Measurements from ENCODE around the gene HSPB7.

HSPB7 gene

DNA sequence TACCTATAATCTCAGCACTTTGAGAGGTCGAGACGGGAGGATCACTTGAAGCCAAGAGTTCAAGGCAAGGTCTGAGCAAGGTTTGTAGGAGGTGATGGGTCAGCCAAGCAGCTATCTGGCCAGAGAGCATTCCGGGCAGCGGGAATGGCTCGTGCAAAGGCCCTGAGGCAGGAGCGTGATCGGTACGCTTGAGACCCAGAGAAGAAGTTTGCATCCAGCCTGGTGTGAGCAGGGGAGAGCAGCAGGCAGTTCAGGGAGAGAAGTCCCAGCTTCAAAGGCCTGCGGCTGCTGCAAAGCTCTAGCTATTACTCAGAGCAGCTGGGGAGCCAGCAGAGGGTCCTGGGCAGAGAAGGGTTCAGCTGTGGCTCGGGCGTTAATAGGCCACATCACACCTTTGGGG, 18.9 kb downstream of the HSPB7 start:
- no peak for DNase-seq (ENCODE audit: low spot score)
- in situ Hi-C loops (cut with MboI; ENCODE audit: low sequenced_read_pairs, unreplicated experiment), result loop anchor here (25.0 kb wide), 1 partner anchor 187 kb away; the partner anchor contains the start of gene UQCRHL

DNA sequence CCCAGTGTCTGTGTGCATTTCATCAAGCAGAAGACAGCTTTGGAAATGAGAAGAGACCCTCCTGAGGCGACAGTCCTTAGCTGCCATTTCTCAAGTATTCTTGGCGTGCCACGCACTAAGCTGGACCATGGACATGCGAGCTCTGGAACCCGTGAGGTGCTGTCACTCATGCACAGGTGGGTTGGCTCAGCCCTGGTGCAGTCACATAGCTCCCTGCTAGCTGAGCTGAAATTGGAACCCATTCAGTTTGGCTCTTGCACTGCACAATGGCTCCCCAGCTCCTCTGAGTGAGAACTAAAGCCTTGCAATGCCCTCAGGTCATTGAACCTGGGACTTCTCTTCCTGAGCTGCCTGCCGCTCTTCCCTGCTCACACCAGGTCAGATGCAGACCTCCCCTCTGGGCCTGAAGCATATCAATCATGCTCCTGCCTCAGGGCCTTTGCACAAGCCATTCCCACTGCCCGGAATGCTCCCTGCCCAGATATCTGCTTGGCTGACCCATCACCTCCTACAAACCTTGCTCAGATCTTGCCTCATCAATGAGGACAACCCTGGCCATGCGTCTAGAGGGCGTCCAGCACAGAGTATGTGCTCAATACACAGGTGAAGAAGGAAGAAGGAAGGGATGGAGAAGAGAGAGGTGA, 20.1 kb downstream of the HSPB7 start:
- in situ Hi-C loops (cut with MboI; ENCODE audit: low sequenced_read_pairs, unreplicated experiment), result loop anchor here (25.0 kb wide), 1 partner anchor 185 kb away; the partner anchor contains the start of gene UQCRHL
- DNase-seq (ENCODE audit: low spot score), result no peak
- TF ChIP-seq, protein P1, sequence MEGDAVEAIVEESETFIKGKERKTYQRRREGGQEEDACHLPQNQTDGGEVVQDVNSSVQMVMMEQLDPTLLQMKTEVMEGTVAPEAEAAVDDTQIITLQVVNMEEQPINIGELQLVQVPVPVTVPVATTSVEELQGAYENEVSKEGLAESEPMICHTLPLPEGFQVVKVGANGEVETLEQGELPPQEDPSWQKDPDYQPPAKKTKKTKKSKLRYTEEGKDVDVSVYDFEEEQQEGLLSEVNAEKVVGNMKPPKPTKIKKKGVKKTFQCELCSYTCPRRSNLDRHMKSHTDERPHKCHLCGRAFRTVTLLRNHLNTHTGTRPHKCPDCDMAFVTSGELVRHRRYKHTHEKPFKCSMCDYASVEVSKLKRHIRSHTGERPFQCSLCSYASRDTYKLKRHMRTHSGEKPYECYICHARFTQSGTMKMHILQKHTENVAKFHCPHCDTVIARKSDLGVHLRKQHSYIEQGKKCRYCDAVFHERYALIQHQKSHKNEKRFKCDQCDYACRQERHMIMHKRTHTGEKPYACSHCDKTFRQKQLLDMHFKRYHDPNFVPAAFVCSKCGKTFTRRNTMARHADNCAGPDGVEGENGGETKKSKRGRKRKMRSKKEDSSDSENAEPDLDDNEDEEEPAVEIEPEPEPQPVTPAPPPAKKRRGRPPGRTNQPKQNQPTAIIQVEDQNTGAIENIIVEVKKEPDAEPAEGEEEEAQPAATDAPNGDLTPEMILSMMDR (IDR thresholded peaks at IDR 0.05; ENCODE audit: borderline replicate concordance, control extremely low read depth, extremely low read depth, insufficient read depth, missing control alignments), result no peak

More for the DNA sequence above, 18.9 kb downstream of the HSPB7 start:
- TF ChIP-seq, protein P1 (IDR thresholded peaks at IDR 0.05; ENCODE audit: borderline replicate concordance, control extremely low read depth, extremely low read depth, insufficient read depth, missing control alignments), result no peak

DNA sequence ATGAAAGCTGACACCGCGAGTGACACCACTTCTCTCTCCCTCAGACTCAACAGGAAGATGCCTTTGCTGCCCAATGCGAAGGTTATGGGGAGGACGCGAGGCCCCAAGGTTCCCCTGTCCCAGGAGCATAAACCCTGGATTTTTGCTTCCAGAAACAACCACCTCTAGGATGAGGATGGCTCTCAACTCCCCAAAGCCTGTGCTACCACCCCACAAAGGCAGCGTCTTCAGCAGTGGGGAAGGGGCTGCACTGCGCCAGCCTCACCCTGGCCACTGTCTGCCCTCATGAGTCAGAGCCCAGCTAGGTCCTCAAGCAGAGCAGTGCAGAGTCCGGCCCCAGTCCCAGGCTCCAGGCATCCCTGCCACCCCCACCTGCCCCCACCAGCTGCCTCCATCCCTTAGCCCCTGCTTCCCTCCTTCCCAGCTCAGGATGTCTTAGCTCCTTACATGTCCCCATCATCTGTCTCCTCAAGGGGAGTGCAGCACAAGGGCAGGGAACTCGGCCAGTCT, 20.7 kb downstream of the HSPB7 start:
- no peak for DNase-seq (ENCODE audit: low spot score)
- in situ Hi-C loops (cut with MboI; ENCODE audit: low sequenced_read_pairs, unreplicated experiment), result loop anchor here (25.0 kb wide), 1 partner anchor 185 kb away; the partner anchor contains the start of gene UQCRHL
- TF ChIP-seq, protein P1 (IDR thresholded peaks at IDR 0.05; ENCODE audit: borderline replicate concordance, control extremely low read depth, extremely low read depth, insufficient read depth, missing control alignments), result no peak

DNA sequence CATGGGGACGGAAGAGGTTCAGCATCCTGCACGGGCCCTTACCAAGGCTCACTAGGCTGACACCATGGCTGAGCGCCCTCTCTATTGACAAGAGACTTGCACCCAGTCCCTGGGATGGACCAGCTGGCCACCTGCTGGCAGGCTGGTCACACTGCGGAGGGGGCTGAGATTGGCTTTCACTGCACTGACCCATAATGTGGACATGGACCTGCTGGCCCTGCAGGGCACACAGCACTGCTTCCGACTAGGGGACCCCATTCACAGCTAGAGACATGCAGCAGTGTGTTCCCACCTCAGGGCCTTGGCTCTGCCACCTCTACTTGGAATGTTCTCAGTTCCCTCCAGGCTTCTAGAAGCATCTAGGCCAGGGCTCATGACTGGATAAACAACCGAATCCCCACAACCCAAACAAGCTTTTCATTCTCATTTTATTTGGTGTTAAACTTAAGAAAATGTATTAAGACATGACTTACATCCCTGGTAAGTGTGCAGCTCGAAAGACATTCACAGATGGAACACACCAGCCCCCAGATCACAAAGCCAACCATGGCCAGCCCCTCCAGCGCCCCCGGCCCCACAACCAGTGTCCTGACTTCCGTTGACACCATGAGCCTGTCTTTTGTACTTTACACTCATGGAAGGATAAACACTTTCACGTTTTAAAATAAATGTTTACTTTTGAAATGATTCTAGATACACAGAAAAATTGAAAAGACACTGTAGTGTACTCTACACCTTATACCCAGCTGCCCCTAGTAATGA, 23.1 kb downstream of the HSPB7 start:
- TF ChIP-seq, protein P1 (IDR thresholded peaks at IDR 0.05; ENCODE audit: borderline replicate concordance, control extremely low read depth, extremely low read depth, insufficient read depth, missing control alignments), result peak; percentile 64
- peak; percentile 78 for DNase-seq (ENCODE audit: low spot score)
- in situ Hi-C loops (cut with MboI; ENCODE audit: low sequenced_read_pairs, unreplicated experiment), result loop anchor here (25.0 kb wide), 1 partner anchor 182 kb away; the partner anchor contains the start of gene UQCRHL

DNA sequence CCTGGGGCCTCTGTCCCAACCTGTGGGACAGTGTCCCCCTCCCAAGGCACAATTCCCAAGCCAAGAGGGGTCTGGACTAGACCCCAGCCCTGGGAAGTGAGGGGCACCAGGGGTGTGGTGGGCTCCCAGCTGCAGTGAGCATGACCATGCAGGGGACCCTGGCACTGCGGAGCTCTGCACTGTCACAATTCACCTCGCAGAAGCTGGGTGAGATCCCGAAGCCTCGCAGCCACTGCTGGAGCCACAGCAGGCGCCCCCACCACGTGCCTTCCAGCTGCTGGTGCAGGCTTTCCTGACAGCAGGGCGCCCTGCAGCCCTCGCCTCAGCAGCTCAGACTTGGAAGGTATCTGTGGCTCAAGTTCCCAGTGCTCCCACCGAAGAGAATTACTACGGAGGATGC, 23.8 kb downstream of the HSPB7 start:
- no peak for DNase-seq (ENCODE audit: low spot score)
- in situ Hi-C loops (cut with MboI; ENCODE audit: low sequenced_read_pairs, unreplicated experiment), result loop anchor here (25.0 kb wide), 1 partner anchor 182 kb away; the partner anchor contains the start of gene UQCRHL
- TF ChIP-seq, protein P1 (IDR thresholded peaks at IDR 0.05; ENCODE audit: borderline replicate concordance, control extremely low read depth, extremely low read depth, insufficient read depth, missing control alignments), result no peak

DNA sequence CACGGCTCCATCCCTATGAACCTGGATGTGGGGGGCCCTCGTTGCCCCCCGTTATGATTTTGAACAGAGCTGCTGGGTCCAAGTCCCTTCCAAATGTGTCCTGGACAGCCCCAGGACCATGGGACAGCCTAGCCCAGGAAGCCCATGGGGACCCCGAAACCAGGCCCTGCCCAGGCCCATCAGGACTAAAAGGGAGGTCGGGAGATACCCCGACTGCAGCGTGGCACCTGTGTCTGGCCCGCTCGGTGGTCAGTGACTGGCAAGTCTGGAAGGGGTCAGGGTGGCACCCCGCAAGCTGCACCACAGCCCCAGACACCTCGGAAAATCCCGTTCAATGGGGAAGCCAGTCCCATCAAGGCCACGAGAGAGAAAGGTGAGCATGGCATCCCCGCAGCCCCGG, 24.2 kb downstream of the HSPB7 start:
- in situ Hi-C loops (cut with MboI; ENCODE audit: low sequenced_read_pairs, unreplicated experiment), result loop anchor here (25.0 kb wide), 1 partner anchor 181 kb away; the partner anchor contains the start of gene UQCRHL
- TF ChIP-seq, protein P1 (IDR thresholded peaks at IDR 0.05; ENCODE audit: borderline replicate concordance, control extremely low read depth, extremely low read depth, insufficient read depth, missing control alignments), result no peak
- DNase-seq (ENCODE audit: low spot score), result no peak
